Neuronal stem cell (in vitro differentiated cells): ENCODE measurements around the gene TECTA.

Source experiments
- DNase-seq: peaks from one replicate; pipeline ENCODE4 v3.0.0-alpha.2; 2013; ENCODE audit warnings: low spot score
- H2AFZ ChIP-seq: one replicate; pipeline ENCODE4 v1.6.1; 2013; ENCODE audit warnings: mild to moderate bottlenecking, low read length, inconsistent platforms
- H2AK5ac ChIP-seq: 2 replicates; pipeline ENCODE4 v1.6.1; 2013; ENCODE audit warnings: low read depth, mild to moderate bottlenecking, inconsistent platforms, low read length, moderate library complexity, mixed read lengths
- H2BK120ac ChIP-seq: 2 replicates; pipeline ENCODE4 v1.6.1; 2013; ENCODE audit warnings: low read depth, mild to moderate bottlenecking, inconsistent platforms, low read length, moderate library complexity, mixed read lengths
- H2BK12ac ChIP-seq: one replicate; pipeline ENCODE4 v1.6.1; 2013; ENCODE audit warnings: low read length, inconsistent platforms
- H2BK15ac ChIP-seq: 2 replicates; pipeline ENCODE4 v1.6.1; 2013; ENCODE audit warnings: mild to moderate bottlenecking, low read length, inconsistent platforms, mixed read lengths
- H2BK5ac ChIP-seq: one replicate; pipeline ENCODE4 v1.6.1; 2013; ENCODE audit warnings: inconsistent platforms, mild to moderate bottlenecking, low read length, moderate library complexity
- H3K14ac ChIP-seq: one replicate; pipeline ENCODE4 v1.6.1; 2013; ENCODE audit warnings: low read length, inconsistent platforms
- H3K18ac ChIP-seq: 2 replicates; pipeline ENCODE4 v1.6.1; 2013; ENCODE audit warnings: low read length, inconsistent platforms
- H3K23ac ChIP-seq: 2 replicates; pipeline ENCODE4 v1.6.1; 2013; ENCODE audit warnings: low read depth, mild to moderate bottlenecking, mixed read lengths, low read length, inconsistent platforms; ENCODE audit not compliant: poor library complexity
- H3K27ac ChIP-seq: replicated peaks from 3 replicates; pipeline ENCODE4 v1.5.1; 2013; ENCODE audit warnings: low read length, inconsistent platforms
- H3K27me3 ChIP-seq, 3 experiments: 2 replicates each; pipeline ENCODE4 v1.6.1; 2013; ENCODE audit warnings: low read length in 3 of 3, mild to moderate bottlenecking in 2 of 3, inconsistent platforms in 1 of 3, low read depth in 1 of 3, mixed read lengths in 1 of 3, moderate library complexity in 1 of 3; ENCODE audit not compliant: control insufficient read depth in 3 of 3, insufficient read depth in 3 of 3
- H3K36me3 ChIP-seq, 2 donors: replicated peaks in 1 of 2; 2 replicates each; pipeline ENCODE4 v1.6.1; 2013; ENCODE audit warnings: low read length in 2 of 2; ENCODE audit not compliant: control insufficient read depth in 2 of 2, insufficient read depth in 2 of 2
- H3K4ac ChIP-seq: 2 replicates; pipeline ENCODE4 v1.6.1; 2013; ENCODE audit warnings: inconsistent platforms, mild to moderate bottlenecking, low read length, moderate library complexity
- H3K4me1 ChIP-seq, 2 donors: 1 replicate in 1 of 2; 2 replicates in 1 of 2; pipeline ENCODE4 v1.6.1; 2013; ENCODE audit warnings: low read length in 2 of 2, low read depth in 1 of 2; ENCODE audit not compliant: control insufficient read depth in 2 of 2, insufficient read depth in 1 of 2
- H3K4me2 ChIP-seq: one replicate; pipeline ENCODE4 v1.6.1; 2013; ENCODE audit warnings: mild to moderate bottlenecking, low read length, inconsistent platforms; ENCODE audit not compliant: insufficient read depth, poor library complexity, severe bottlenecking
- H3K4me3 ChIP-seq, 2 donors: 2 replicates each; pipeline ENCODE4 v1.5.1; 2013; ENCODE audit warnings: low read length in 2 of 2, mild to moderate bottlenecking in 2 of 2, inconsistent platforms in 1 of 2, moderate library complexity in 1 of 2
- H3K79me1 ChIP-seq: one replicate; pipeline ENCODE4 v1.6.1; 2013; ENCODE audit warnings: low read depth, mild to moderate bottlenecking, inconsistent platforms, low read length, moderate library complexity
- H3K9ac ChIP-seq: one replicate; pipeline ENCODE4 v1.6.1; 2013; ENCODE audit warnings: mild to moderate bottlenecking, low read depth, low read length, inconsistent platforms; ENCODE audit not compliant: poor library complexity
- H3K9me3 ChIP-seq, 2 donors: replicated peaks in 1 of 2; 2 replicates each; pipeline versions ENCODE3 to v1.6.1; 2013; ENCODE audit warnings: low read length in 2 of 2, mild to moderate bottlenecking in 2 of 2, inconsistent platforms in 1 of 2, low read depth in 1 of 2, mixed read lengths in 1 of 2, moderate library complexity in 1 of 2; ENCODE audit not compliant: control insufficient read depth in 2 of 2, insufficient read depth in 1 of 2
- H4K8ac ChIP-seq: one replicate; pipeline ENCODE4 v1.6.1; 2013; ENCODE audit warnings: low read depth, mild to moderate bottlenecking, inconsistent platforms, low read length, moderate library complexity
- H4K91ac ChIP-seq: one replicate; pipeline ENCODE4 v1.6.1; 2013; ENCODE audit warnings: low read length, low read depth, mild to moderate bottlenecking, inconsistent platforms; ENCODE audit not compliant: poor library complexity
- WGBS, 2 donors: extraction: QIAGEN DNeasy Blood & Tissue Kit; methylation state at CpG; one replicate each; pipeline ENCODE4 v1.1.7; 2013; ENCODE audit warnings: missing lambda C conversion rate in 2 of 2, mixed read lengths in 1 of 2; ENCODE audit not compliant: insufficient read length in 2 of 2, insufficient replicate concordance in 1 of 2; ENCODE audit errors: extremely low coverage in 2 of 2; 5-methylcytosine and 5-hydroxymethylcytosine counted together

The TECTA gene

DNA sequence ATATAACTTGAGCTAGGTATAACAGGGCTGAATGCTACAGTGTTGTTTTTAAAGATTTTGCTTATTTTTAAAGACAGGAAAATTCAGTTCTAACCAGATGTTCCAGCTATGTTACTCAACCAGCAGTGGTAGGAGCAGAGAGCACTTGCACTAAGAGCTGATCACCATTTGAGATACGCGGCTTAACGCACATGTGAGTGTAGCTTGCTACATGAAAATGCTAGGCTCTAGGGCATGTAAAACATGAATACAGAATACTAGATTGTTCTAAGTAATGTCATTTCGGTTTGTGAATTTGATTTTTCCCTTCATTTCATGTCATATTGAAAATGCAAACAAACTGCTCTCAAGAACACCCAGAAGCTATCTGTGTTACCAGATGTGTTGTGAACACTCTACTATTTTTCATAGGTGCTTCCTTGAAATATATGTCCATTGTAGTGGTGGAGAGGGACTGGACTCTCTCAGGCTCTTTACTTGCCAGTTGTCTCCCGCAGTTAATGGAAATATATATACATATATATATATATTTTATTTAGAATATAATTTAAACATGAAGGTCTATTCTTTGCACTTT lies 10.8 kb upstream of the TECTA start:
- H3K4me1 ChIP-seq, result no peaks in the 10 kb centered on the region
- H3K18ac ChIP-seq, result no peak overlapping the region
- no peak overlapping the region for H3K4me3 ChIP-seq

DNA sequence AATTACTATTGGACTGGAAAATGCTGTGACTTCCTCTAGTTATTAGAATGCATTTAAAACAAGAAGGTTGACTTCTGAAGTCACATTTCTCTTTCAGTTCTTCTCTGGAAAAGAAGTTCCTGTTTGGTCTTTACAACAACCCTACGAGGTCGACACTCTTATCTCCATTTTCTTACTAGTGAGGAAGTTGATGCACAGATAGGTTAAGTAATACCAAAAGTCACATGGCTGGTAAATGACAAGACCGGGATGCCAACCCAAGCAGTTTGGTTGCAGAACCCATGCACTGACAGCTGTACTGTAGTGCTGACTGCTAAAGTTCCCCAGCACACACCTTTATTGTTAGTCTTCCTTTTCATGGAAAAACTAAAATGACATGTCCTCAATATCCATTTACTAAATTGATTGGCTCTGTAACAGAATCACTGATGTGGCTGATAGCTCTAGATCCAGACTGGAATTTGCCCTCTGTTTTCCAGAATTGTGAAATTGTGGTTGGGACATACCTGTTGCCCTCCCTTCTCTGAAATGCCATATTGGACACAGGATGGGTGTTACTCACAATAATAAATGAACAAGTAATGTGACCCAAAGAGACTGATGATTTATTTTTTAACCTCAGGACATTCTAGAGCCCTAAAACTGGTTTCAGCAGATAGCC lies 9.4 kb upstream of the TECTA start:
- H3K36me3 ChIP-seq, result peaks cover 1 to 35% of the 10 kb centered on the region in 2 donors

More for the DNA sequence above, 10.8 kb upstream of the TECTA start:
- Histone ChIP-seq H3K9ac (no peak overlapping the region), H3K9me3 (no peaks in the 10 kb centered on the region), H2AFZ (no peak overlapping the region), H4K91ac (no peak overlapping the region), H2BK12ac (no peak overlapping the region), H2BK120ac (no peak overlapping the region), H2BK5ac (no peak overlapping the region), H3K14ac (no peak overlapping the region), H3K27ac (no peak overlapping the region), H3K79me1 (no peaks in the 10 kb centered on the region), H2AK5ac (no peak overlapping the region), H4K8ac (no peak overlapping the region), H3K36me3 (peaks cover 2 to 48% of the 10 kb centered on the region in 2 donors), H2BK15ac (no peak overlapping the region), H3K4me2 (no peak overlapping the region), H3K27me3 (no peaks in the 10 kb centered on the region), H3K4ac (no peak overlapping the region), H3K23ac (no peak overlapping the region)
- DNase-seq, result no peak
- WGBS, 2 donors, result no CpG with 5 or more reads among the region's 5 CpGs

DNA sequence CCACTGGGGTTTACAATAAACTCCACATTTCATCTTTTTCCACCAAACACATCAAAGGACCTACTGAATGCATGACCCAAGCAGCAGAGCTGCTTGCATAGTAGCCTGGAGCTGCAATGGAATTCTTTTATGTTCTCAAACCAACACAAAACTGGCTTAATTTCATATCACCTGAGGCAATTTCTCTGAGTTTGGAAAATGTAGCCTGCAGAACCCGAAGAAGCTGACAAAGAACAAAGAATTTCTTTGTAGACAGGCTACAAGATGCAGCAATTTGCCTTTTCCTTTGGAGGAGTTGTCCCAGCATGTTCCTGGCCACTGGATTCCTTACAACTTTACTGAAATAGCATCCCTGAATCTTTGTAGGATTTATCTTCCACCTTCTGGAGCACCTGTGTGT lies 5.5 kb upstream of the TECTA start:
- Histone ChIP-seq H3K4me3 (no peak overlapping the region), H3K4me2 (no peak overlapping the region), H3K79me1 (no peaks in the 10 kb centered on the region), H3K36me3 (peaks cover 0 to 7% of the 10 kb centered on the region in 2 donors), H2AFZ (no peak overlapping the region), H3K27me3 (no peaks in the 10 kb centered on the region), H2BK15ac (no peak overlapping the region), H3K14ac (no peak overlapping the region), H3K9ac (no peak overlapping the region), H3K4me1 (no peaks in the 10 kb centered on the region), H2BK120ac (no peak overlapping the region), H2AK5ac (no peak overlapping the region), H3K4ac (no peak overlapping the region), H4K8ac (no peak overlapping the region), H3K9me3 (no peaks in the 10 kb centered on the region), H3K18ac (no peak overlapping the region), H2BK12ac (no peak overlapping the region), H3K23ac (no peak overlapping the region), H3K27ac (no peak overlapping the region), H2BK5ac (no peak overlapping the region), H4K91ac (no peak overlapping the region)
- DNase-seq, result no peak
- no CpG with 5 or more reads among the region's 1 CpG for WGBS, 2 donors

More for the DNA sequence above, 9.4 kb upstream of the TECTA start:
- Histone ChIP-seq H2BK5ac (no peak overlapping the region), H3K4me1 (no peaks in the 10 kb centered on the region), H2BK120ac (no peak overlapping the region), H3K9me3 (no peaks in the 10 kb centered on the region), H2AK5ac (no peak overlapping the region), H3K79me1 (no peaks in the 10 kb centered on the region), H3K4me3 (no peak overlapping the region), H3K18ac (no peak overlapping the region), H4K8ac (no peak overlapping the region), H3K4ac (no peak overlapping the region), H2AFZ (no peak overlapping the region), H3K9ac (no peak overlapping the region), H3K27me3 (no peaks in the 10 kb centered on the region), H3K27ac (no peak overlapping the region), H3K23ac (no peak overlapping the region), H3K4me2 (no peak overlapping the region), H2BK12ac (no peak overlapping the region), H3K14ac (no peak overlapping the region), H2BK15ac (no peak overlapping the region), H4K91ac (no peak overlapping the region)
- DNase-seq, result no peak
- no CpG with 5 or more reads among the region's 3 CpGs for WGBS, 2 donors

DNA sequence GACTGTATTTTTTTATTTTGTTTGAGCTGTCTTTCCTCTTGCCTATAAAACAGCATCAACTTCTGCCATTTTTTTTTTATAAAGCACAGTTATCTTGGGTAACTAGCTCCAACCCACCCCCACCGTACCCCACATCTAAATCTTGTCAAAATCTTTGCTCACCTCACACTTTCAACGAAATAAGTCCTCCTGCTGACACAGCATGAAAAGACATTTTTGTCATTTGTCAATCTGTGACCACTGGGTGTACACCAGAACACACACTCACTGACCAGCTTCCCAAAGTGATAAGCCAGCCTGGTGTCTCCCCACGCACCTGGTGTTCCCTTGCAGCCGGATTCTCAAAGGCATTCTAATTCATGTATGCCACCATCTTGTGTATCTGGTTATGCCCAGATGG lies 1.7 kb upstream of the TECTA start:
- H3K4me1 ChIP-seq, result no peaks in the 10 kb centered on the region
- H4K8ac ChIP-seq, result no peak overlapping the region
- WGBS, 2 donors, result no CpG with 5 or more reads among the region's 4 CpGs
- no peak overlapping the region for H3K4ac ChIP-seq
- H3K9me3 ChIP-seq, result no peaks in the 10 kb centered on the region
- H2BK12ac ChIP-seq, result no peak overlapping the region
- no peak overlapping the region for H3K4me2 ChIP-seq
- no peaks in the 10 kb centered on the region for H3K27me3 ChIP-seq
- H2BK120ac ChIP-seq, result no peak overlapping the region
- no peaks in the 10 kb centered on the region for H3K79me1 ChIP-seq
- H3K18ac ChIP-seq, result no peak overlapping the region
- DNase-seq, result no peak
- no peak overlapping the region for H3K4me3 ChIP-seq
- no peak overlapping the region for H2AFZ ChIP-seq
- H2BK15ac ChIP-seq, result no peak overlapping the region
- no peaks in the 10 kb centered on the region for H3K36me3 ChIP-seq
- H3K14ac ChIP-seq, result no peak overlapping the region
- H3K23ac ChIP-seq, result no peak overlapping the region
- no peak overlapping the region for H2BK5ac ChIP-seq
- no peak overlapping the region for H3K9ac ChIP-seq
- H2AK5ac ChIP-seq, result no peak overlapping the region
- H4K91ac ChIP-seq, result no peak overlapping the region
- H3K27ac ChIP-seq, result no peak overlapping the region
